HG03378 (cell line): Measurements from ENCODE around the gene DGKD.

Source experiments
- ATAC-seq: cut with Tn5 transposase; IDR thresholded peaks from one replicate; pipeline ENCODE4 v1.9.1; 2021; ENCODE audit warnings: mild to moderate bottlenecking, moderate library complexity; ENCODE audit not compliant: unreplicated experiment

Gene DGKD

GRCh38 chr2:233470839-233471238 is 116.5 kb downstream of the DGKD start:
- ATAC-seq, result no peak

- ATAC-seq, result no peak
Observed at GRCh38 chr2:233471291-233472035, 117.2 kb downstream of the DGKD start.

GRCh38 chr2:233473386-233473791 is 119.1 kb downstream of the DGKD start:
- no peak for ATAC-seq

GRCh38 chr2:233473878-233474277 is 119.6 kb downstream of the DGKD start:
- ATAC-seq, result no peak

GRCh38 chr2:233474308-233475160 is 120.2 kb downstream of the DGKD start:
- no peak for ATAC-seq

GRCh38 chr2:233476063-233476410 is 121.7 kb downstream of the DGKD start:
- ATAC-seq, result no peak

GRCh38 chr2:233476651-233477547 is 122.6 kb downstream of the DGKD start:
- ATAC-seq, result no peak

- no peak for ATAC-seq
Observed at GRCh38 chr2:233477548-233478433, 123.5 kb downstream of the DGKD start.

GRCh38 chr2:233479616-233480489 is 125.6 kb downstream of the DGKD start:
- no peak for ATAC-seq

- ATAC-seq, result no peak
Observed at GRCh38 chr2:233480490-233481202, 126.4 kb downstream of the DGKD start.

- no peak for ATAC-seq
Observed at GRCh38 chr2:233481368-233482142, 127.3 kb downstream of the DGKD start.

GRCh38 chr2:233482616-233483015 is 128.3 kb downstream of the DGKD start:
- ATAC-seq, result no peak

GRCh38 chr2:233485726-233486125 is 131.4 kb downstream of the DGKD start:
- no peak for ATAC-seq

GRCh38 chr2:233486357-233486756 is 132.1 kb downstream of the DGKD start:
- ATAC-seq, result no peak

GRCh38 chr2:233486778-233487552 is 132.7 kb downstream of the DGKD start:
- no peak for ATAC-seq

- ATAC-seq, result no peak
Observed at GRCh38 chr2:233487748-233488345, 133.6 kb downstream of the DGKD start.

GRCh38 chr2:233489143-233489542 is 134.8 kb downstream of the DGKD start:
- no peak for ATAC-seq
